H4 (cell line): ENCODE data around the gene SPPL2C. TPM values are rescaled to one million over a fixed set of nuclear protein-coding genes. Genes with fewer than 3 reads are reported as not detected.

Experiments used
- DNase-seq: peaks from one replicate; pipeline ENCODE4 v3.0.0-alpha.2; 2015; ENCODE audit warnings: low spot score
- total RNA-seq: library from RNA; depleted of rRNA; stranded (reverse); fragments of >200 nt; shearing (Covaris generic); gene quantifications from 2 replicates; pipeline ENCODE4 v1.2.3, GENCODE V29; 2014

Gene SPPL2C
- total RNA-seq, 1 experiment from 2014 or later = not detected

DNA sequence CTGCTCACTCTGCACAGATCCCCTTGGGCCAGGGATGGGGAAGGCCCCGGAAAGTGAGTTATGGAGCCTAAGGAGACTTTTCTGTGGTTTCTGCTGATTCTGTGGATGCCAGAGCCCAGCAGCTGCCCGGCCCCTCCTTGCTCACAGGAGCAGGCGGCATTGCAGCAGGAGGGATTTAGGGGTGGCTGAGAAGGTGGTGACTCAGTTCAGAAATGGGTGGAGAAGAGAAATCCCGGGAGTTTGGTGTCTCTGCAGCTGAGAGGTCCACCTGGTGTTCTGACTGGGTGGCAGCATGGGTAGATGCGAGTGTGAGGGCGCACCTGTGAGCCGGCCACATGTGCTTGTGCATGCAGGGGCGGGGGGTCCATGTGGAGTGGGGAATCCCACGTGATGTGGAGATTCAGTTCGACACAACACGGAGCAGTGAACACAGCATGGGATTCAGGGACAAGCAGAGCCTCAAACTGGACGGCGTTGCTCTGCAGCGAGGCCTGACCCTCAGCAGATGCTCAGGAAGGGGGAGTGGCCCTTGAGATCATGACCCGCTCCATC lies 16.0 kb upstream of the SPPL2C start:
- peak; percentile 64 for DNase-seq

- DNase-seq = no peak
Measured at GRCh38 chr17:45833920-45834319, 10.8 kb upstream of the SPPL2C start.

DNA sequence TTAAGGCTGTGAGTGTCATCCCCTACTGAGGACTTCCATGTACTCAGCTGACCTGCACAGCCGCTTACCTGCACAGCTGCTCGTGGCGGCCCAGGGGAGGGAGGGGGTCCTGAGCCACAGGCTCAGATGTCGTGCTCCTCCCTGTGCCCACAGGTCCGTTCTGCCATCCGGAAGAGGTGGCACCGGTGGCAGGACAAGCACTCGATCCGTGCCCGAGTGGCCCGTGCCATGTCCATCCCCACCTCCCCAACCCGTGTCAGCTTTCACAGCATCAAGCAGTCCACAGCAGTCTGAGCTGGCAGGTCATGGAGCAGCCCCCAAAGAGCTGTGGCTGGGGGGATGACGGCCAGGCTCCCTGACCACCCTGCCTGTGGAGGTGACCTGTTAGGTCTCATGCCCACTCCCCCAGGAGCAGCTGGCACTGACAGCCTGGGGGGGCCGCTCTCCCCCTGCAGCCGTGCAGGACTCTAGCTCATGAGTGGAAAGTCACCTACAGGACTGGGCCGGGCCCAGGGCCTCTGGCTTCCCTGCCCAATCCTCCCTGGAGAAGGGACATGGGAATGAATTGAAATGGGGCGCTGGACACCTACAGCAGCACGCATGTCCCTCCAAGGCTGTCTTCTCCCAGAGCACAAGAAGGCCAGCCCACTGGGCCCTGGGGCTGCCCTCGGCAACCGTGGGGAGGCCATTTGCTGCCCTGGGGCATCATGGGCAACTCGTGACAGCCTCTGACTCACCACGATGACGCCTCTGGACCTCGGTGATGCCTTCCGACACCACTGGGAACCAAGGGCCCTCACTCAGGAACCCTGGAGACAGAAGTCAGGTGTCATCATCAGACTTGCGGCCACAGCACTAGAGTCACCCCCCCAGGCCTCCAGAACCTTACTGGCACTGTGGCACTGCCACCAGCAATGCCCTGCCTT lies 9.9 kb upstream of the SPPL2C start:
- peak; percentile 46 for DNase-seq

GRCh38 chr17:45835481-45835880 lies 9.2 kb upstream of the SPPL2C start:
- DNase-seq = no peak

DNA sequence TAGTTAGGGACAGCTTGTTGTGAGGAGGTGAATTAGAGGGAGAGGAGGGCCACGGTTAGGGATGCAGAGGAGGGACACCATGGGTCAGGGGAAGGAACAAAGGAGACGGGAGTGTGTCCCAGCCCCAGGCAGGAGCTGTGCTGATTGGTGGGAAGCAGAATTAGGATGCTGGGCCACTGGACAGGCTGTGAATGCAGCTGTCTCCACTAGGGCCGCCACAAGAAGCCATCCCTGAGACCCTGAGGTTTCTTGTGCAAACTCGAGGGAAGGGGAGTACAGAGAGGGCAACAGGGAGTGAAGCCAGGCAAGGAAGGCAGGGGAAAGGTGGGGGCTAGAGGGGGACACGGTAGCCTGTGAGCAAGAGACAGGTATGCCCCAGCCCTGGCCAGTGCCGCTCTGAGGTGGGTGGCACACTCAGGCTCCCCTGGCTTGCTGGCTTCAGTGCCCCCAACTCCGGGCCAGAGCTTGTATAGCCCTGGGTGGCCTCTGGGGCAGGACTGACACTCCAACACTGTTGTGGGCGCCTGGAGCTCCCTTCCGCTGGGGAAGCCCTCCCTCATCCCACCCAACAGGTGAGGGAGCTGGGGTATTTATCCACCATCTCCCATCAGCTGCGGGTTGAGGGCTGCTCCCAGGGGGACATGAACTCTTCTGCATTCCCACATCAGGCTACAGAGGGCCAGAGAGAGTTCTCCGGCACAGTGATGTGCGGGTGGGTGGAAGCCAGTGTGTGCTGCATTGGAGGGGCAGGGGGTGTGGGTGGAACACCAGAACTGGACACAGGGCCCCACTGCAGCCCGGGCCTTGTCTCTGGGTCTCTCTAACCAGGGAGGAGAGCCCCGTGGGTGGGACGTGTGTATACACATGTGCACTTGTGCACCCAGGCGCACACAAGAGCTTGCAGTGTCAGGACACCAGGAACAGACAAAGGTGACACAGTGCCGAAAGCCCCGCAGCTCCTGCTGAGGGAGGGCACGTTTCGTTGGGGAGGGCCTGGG lies 8.3 kb upstream of the SPPL2C start:
- DNase-seq = no peak

- DNase-seq = no peak
Measured at GRCh38 chr17:45837187-45837586, 7.5 kb upstream of the SPPL2C start.

DNA sequence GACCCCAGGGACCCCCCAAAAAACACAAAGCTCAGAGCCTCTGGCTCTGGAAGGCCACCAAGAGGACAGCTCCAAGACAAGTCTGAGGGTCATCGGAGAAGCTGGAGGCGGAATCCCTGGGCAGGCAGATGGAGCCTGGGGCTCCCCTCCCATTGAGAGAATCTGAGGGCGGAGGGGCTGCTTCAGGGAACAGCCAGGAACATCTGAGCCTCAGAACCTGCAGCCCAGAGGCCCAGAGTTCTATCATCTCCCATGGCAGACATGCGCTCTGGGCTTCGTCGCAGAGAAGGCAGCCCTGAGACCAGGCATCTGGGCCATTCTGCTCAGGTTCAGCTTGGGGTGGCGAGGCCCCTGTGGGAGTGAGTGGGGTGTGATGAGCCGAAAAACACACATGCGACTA lies 7.1 kb upstream of the SPPL2C start:
- DNase-seq = no peak

DNA sequence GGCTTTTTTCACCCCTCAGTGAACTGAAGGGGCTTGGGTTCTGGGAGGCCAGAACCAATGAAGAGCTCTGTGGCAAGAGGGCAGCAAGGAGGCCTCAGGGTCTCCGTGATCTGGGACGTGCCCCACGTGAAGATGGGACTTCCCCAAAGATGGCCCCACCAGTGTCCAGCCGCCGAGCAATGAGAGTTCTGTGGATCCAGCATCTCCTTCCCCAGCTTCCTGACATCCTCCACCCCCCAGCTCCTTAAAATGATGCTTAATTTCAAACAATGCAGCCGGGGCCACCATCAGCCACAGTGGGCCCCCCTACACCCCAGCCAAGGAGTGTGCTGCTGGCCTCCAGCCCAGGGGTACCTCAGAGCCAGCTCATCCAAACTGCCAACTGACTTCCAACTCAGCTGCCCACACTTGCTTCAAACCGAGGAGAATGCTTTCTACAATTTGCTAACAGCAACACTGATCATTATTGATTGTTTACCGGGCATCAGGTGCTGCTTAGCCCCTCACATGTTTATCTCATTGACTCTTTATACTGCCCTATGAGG lies 5.9 kb upstream of the SPPL2C start:
- no peak for DNase-seq

GRCh38 chr17:45839442-45839841 lies 5.2 kb upstream of the SPPL2C start:
- DNase-seq = no peak

GRCh38 chr17:45841186-45841585 lies 3.5 kb upstream of the SPPL2C start:
- no peak for DNase-seq

DNA sequence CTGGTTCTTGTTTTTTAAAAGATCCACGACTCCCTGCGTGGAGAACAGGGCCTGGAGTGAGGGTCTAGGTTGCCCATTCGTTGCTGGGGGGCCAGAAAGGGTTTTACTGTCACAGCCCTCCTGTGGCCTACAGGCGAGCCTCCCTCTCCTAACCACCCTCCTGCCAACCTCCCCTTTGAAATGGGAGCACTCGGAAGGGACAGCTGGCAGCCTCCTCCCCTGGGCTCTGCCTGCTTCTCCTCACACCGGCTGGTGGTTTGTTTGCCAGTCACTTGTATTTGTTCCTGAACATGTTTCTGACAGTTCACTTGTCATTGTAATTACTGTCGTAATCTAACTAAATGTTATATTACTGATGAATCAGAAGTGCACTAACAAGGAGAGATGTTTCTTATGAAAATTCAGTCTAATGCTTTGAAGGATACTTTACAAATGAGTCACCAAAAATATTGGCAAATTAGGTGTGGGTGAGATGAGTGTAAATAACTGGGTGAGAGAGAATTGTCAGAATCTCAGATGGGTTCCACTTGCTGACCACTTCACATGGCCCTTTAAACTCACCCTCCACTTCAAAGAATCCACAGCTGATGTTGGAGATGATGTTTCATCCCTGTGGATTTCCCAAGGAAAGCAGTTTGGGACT lies 2.7 kb upstream of the SPPL2C start:
- no peak for DNase-seq

- DNase-seq = no peak
Measured at GRCh38 chr17:45843722-45844121, 959 bp upstream of the SPPL2C start.

GRCh38 chr17:45845376-45846185 lies 900 bp downstream of the SPPL2C start:
- no peak for DNase-seq

DNA sequence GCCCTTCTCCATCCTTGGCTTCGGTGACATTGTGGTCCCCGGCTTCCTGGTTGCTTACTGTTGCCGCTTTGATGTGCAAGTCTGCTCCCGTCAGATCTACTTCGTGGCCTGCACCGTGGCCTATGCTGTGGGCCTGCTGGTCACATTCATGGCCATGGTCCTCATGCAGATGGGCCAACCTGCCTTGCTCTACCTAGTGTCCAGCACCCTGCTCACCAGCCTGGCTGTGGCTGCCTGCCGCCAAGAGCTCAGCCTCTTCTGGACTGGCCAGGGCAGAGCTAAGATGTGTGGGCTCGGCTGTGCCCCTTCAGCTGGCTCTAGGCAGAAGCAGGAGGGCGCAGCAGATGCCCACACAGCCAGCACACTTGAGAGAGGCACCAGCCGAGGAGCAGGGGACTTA lies 1.5 kb downstream of the SPPL2C start:
- no peak for DNase-seq

GRCh38 chr17:45846646-45847045 lies 2.0 kb downstream of the SPPL2C start:
- no peak for DNase-seq

- no peak for DNase-seq
Measured at GRCh38 chr17:45847101-45847500, 2.4 kb downstream of the SPPL2C start.

- no peak for DNase-seq
Measured at GRCh38 chr17:45847747-45848146, 3.1 kb downstream of the SPPL2C start.

- DNase-seq = no peak
Measured at GRCh38 chr17:45848405-45848804, 3.7 kb downstream of the SPPL2C start.

GRCh38 chr17:45848868-45849535 lies 4.3 kb downstream of the SPPL2C start:
- no peak for DNase-seq

DNA sequence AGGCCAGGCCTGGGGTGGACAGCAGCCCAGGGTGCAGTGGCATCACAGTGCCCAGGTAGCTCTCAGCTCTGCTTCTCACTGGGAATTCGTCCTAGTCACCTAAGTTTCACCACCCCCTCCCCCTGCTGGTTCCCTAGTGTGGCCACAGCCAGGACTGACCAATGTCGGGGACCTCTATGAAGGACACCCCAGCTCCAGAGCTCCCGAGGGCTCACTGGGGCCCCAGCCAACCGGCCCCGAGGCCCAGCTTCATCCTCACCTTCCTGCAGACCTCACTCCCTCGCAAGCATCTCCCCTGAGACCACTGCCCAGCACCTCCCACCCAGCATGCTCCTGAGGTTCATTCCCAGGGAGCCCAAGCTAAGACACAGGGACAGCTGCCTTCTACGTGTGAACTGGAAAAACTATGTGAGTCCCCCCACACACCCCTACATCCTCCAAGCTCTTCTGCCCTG lies 4.9 kb downstream of the SPPL2C start:
- no peak for DNase-seq
